ENCODE measurements around the gene PDZK1.
"Not testable (repeated sequence)": the region's sequence is repeated elsewhere in the genome, so short reads cannot be mapped to it uniquely, and the experiment has no call there.

PDZK1 gene

GRCh38 chr1:145656245-145656943 lies 50.8 kb downstream of the PDZK1 start:
- peak; percentile 33 for DNase-seq

- DNase-seq = not testable (repeated sequence)
Measured at GRCh38 chr1:145643990-145644389, 63.2 kb downstream of the PDZK1 start.

GRCh38 chr1:145641886-145642285 lies 65.3 kb downstream of the PDZK1 start:
- not testable (repeated sequence) for DNase-seq

GRCh38 chr1:145636237-145636636 lies 70.9 kb downstream of the PDZK1 start:
- DNase-seq = not testable (repeated sequence)

GRCh38 chr1:145622177-145622576 lies 85.0 kb downstream of the PDZK1 start:
- not testable (repeated sequence) for DNase-seq
